ENCODE results near the gene KCTD2.
A peak's percentile ranks its signal among the peaks of the same experiment; 100 is the strongest.

KCTD2 gene

DNA sequence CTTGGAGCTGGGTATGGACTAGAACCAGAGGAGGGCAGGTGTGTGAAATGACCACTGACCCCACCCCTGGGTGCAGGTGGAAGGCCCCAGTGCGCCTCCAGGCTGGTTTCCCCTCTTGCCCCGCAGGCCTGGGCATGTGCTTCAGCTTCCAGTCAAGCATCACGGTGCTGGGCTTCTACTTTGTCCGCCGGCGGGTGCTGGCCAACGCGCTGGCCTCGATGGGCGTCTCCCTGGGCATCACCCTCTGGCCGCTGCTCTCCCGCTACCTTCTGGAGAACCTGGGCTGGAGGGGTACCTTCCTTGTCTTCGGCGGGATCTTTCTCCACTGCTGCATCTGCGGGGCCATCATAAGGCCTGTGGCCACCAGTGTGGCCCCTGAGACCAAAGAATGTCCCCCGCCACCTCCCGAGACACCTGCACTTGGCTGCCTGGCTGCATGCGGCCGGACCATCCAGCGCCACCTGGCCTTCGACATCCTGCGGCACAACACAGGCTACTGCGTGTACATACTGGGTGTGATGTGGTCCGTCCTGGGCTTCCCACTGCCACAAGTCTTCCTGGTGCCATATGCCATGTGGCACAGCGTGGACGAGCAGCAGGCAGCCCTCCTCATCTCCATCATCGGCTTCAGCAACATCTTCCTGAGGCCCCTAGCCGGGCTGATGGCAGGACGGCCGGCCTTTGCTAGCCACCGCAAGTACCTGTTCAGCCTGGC lies 53.0 kb downstream of the KCTD2 start:
- DNase-seq (ENCODE audit: low read depth): no peak

DNA sequence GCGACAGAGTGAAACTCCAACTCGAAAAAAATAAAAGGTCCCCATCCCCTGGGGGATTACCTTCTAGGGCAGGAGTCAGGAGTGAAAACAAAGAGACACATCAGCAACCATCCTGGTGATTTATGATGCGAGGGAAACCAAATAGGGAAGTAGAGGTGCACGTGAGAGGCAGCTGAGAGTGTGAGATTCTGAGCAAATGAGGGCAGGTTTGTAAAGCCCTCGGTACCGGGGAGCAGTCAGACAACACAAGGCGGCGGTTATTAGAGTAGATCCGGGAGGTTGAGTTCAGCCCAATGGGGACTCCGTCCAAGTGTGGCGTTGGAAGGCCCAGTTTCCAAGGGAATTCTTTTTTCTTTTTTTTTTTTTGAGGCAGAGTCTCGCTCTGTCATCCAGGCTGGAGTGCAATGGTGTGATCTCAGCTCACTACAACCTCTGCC lies 55.4 kb downstream of the KCTD2 start:
- no peak for DNase-seq (ENCODE audit: low read depth)

DNA sequence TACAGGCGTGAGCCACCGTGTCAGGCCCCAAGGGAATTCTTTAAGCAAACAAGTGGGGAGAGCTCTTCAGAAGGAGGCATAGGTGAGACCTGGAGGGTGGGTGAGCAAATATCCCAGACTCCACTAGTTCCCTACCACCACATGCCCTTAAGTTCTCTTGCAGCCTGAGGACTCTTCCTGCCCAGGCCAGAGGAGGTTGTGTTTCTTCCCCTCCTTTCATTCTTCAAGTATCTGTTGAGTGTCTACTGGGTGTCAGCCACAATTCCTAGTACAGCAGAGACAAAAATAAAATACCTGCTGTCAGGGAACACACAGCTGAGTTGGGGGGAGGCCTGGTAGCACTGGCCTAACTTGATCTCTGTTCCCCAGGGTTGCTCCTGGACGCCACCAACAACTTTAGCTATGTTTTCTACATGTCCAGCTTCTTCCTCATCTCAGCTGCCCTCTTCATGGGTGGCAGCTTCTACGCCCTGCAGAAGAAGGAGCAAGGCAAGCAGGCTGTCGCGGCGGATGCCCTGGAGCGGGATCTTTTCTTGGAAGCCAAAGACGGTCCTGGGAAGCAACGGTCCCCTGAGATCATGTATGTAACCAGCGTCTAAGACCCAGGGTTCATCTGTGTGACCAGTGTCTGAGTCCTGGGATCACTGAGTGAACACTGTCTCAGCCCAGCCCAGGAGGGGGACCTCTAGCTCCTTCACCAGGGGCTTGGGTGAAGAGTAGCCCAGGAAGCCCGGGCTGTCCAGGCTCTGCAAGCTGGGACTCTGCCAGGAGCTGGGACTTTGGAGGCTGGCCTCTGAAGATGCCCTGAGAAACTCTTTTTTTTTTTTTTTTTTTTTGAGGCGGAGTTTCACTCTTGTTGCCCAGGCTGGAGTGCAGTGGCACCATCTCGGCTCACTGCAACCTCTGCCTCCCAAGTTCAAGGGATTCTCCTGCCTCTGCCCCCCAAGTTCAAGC lies 56.9 kb downstream of the KCTD2 start:
- no peak for DNase-seq (ENCODE audit: low read depth)

DNA sequence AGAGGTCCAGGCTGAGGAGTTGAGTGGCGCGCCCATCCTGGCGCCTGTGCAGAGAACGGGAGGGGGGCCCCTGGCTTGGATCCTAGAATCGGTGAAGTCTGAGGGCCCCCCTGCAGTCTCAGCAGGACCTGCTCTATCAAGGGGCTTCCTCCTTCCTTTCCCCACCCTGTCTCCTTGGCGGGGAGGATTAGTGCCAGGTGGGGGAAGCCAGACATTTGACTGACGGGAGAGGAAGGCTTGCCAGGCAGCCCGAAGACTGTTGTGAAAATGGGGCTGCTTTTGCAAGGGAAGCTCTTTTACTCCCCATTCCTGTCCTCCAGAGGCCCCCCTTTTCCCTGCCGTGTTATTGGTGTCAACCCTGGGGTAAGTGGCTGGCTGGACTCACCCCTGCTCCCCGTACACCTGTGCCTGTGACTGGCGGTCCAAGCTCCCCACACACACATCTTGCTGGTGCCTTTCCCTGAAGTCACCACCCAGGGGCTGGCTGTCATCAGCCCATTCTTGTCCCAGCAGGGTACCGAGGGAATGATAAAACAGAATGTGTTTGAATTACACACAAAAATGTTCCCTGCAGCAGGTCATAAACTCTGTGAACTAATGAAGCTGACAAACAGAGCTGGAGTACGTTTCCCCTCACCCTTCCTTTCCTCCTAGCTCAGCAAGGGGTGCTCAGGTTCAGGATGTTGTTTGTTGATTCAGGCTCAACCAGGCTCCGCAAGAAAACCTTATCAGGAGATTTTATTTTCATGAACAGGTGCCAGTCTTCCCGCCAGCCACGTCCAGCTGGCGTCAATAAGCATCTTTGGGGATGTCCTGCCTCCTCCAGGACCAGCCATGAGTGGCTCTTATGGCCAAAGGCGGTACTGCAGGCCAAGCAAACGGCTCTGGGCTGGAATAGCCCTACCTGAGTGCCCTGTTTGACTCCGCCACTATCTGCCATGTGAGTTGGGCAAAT lies 58.4 kb downstream of the KCTD2 start:
- no peak for DNase-seq (ENCODE audit: low read depth)

DNA sequence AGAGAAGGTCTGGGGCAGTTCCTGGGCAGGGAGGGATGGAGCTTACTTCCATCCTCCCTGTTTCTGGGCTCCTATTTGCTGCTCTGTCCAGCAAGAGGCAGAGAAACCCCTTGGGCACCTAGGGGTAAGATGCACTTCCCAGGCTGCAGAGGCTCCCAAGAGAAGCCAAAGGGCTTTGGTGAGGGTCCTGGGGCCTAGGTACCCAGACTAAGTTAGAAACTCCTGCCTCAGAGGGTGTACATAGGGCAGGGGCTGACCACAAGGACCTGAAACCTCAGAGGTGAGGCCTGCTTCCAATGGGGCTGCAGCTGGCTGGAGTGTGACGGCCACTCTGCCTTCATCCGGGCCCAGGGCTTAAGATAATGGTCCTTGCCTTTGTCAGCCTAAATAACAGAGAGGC lies 61.2 kb downstream of the KCTD2 start:
- DNase-seq (ENCODE audit: low read depth): no peak

DNA sequence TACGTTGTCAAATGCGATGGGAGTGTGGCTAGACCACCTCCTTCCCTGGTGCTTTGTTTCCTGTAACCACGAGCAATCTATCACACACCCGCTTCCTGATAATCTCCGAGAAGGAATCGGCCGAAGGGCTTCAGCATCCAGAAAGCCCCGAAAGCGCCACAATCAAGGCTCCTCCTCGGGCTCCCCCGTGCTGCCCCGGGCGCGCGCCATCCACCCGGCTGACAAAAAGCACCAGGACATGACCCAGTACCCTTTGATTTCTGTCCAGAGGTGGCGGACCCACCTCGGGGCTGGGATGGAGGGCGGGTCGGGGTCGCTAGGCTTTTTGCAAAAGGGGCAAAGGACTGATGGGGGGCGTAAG lies 62.0 kb downstream of the KCTD2 start:
- no peak for DNase-seq (ENCODE audit: low read depth)

DNA sequence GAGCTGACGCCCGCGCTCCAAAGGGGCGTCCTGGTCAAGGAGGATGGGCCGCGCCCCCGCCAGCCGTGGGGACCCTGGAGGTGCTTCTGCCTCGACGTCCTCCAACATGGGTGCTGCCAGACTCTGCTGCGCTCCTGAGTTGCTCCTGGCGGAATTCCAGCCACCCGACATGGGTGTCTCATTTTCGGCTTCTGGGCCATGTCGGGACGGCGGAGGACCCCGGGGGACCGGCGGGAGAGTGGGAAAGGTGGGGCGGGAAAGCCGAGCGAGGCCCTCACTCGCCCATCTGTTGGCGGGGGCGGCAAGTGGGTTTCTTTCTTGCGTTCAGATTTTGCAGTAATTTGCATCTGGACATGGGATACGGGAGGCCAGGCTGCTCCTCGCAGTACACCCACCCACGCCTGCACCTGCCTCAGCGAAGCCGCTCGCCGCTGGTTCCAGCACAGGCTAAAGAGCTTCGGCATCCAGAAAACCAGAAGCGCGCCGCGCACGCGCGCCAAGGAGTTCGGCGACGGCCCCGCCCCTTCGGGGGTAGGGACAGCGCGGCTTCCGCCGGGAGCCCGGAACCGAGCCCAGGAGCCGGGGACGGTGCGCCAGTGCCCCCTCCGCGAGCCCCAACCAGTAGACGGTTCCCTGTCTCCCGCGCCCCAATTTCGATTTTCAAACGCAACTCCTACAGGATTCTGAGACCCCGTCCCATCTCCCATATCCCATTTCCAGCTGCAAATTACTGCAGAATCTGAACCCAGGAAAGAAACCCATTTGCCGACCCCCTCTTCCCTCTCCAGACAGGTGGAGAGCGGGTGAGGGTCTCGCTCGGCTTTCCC lies 62.6 kb downstream of the KCTD2 start, which contains the start of gene ARMC7:
ARMC7 (plus strand) TSS at position 563 of the 827 bp plus-strand sequence. CDS start 320 bp downstream, outside the sequence.
- DNase-seq (ENCODE audit: low read depth): peak; percentile 89

DNA sequence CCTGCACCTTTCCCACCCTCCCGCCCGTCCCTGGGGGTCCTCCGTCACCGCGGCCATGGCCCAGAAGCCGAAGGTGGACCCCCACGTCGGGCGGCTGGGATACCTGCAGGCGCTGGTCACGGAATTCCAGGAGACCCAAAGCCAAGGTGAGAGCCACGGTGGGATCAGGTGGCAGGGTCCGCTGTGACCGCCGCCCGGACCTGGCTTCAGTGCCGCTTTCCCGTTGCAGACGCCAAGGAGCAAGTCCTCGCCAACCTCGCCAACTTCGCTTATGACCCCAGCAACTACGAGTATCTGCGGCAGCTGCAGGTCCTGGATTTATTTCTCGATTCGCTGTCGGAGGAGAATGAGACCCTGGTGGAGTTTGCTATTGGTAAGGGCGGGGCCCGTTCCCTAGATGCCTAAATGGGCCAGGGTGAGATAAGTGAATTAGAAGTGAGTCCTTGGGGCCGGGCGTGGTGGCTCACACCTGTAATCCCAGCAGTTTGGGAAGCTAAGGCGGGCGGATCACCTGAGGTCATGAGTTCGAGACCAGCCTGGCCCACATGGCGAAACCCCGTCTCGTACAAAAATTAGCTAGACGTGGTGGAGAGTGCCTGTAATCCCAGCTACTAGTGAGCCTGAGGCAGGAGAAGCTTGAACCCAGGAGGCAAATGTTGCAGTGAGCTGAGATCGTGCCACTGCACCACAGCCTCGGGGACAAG lies 63.4 kb downstream of the KCTD2 start:
- no peak for DNase-seq (ENCODE audit: low read depth)

DNA sequence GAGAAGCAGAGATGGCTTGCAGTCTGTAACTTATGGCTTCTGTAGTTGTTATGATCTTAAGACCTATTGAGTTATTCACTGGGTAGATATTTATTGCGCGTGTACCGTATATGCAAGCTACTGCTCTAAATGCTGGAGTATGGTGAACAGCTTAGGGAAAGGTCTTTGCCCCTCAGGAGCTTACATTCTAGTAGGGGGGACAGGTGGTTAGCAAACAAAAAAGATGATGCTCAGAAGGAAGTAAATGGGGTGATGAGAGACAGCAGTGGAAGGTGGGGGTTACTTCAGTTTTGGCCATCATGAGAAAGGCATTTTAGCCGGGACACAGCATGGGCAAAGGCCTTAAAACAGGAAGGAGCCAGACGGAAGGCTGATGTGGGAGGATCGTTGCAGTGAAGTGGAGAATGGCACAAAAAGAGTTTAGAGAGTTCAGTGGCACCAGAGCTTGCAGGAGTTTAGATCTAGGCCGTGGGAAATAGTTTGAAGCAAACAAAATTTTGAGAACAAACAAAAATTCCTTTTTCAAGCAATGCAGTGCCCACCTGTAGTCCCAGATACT lies 64.8 kb downstream of the KCTD2 start:
- DNase-seq (ENCODE audit: low read depth): no peak

DNA sequence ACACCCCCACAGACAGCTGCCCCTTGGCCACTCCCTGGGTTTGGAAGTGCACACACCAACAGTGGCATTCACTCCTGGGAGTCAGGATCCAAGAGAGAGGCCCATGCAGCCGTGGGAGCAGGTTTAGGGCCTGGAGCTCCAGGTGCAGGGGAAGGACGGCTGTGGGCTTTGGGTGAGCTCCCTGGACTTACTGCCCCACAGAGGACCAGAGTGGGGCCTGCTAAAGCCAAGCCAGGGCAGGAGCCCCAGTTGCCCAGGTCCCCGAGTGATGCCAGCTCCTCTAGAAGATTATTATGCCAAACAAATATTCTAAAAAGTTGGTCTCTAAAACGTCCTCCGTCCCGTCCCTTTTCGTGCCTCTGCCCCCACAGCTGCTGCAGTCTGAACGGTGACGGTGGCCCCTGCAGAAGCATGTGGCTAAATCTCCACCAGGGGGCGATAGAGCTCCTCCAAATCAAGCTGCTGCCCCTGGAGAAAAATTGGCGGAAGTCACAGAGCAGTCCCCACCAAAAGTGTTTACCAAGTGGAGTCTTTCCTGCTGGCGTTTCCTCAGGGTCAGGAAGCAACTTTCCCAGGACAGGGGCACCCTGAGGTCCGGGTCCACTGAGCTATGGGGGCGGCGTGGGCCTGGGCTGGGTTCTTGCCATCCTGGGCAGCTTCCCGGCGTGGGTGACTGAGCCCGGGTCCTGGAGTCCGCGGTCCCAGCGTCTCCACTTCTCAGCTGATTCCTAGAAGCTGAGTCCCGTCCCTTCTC lies 67.0 kb downstream of the KCTD2 start:
- DNase-seq (ENCODE audit: low read depth): peak; percentile 81

DNA sequence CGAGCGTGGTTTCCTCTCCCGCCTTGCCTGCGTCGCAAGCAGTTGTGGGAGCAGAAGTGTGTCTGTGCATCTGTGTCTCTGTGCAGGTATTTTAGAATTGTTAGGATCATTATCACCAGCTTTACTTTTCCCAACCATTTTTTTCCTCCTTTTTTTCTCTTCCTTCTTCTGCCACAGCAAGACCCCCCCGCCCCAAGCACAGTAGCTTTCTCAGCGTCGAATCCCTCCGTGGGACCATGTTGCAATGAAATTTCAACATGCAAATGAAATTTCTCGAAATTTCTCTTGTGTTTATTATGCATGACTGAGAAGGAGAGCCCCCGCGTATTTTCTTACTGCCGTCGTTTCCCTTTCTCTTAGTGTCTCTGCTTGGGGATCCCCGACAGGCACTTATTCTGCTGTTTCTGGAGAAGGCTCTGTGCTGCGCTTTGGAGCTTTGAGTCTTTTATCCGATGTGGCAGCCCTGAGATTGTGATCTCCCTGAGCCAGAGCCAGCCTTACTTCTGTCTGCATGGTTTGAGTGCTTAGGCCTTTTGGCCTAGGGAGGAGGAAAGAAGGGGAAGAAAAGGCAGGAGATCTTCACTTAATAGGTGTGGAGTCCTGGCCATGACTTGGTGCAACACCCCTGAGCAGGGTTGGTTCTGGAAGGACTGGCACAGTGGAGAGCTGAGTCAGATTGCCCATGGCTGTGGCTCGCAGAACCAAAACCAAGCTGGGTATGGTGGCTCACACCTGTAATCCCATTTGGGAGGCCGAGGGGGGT lies 67.7 kb downstream of the KCTD2 start:
- DNase-seq (ENCODE audit: low read depth): no peak

Data from stimulated activated CD8-positive, alpha-beta memory T cell treated with anti-CD3 and anti-CD28 coated beads, Interleukin-4, amount 100 ng/mL, for 24 hours (primary cell).